ENCODE results near the gene POLR2A.

POLR2A gene

GRCh38 chr17:7512824-7513540 lies 28.8 kb downstream of the POLR2A start:
- no peak overlapping the region for H3K4me3 ChIP-seq (ENCODE audit: low read depth, low read length)
- no peaks in the 10 kb centered on the region for H3K4me1 ChIP-seq (ENCODE audit: control insufficient read depth, insufficient read depth, low read length)
- no peak overlapping the region for H3K27ac ChIP-seq (ENCODE audit: extremely low read depth, low read depth, low read length)
- H3K36me3 ChIP-seq (ENCODE audit: control insufficient read depth in 2 of 2, insufficient read depth in 1 of 2, low read length in 2 of 2) = peaks cover 61 to 73% of the 10 kb centered on the region in 2 experiments
- TF ChIP-seq EGR2 (tag by site-specific recombination; IDR thresholded peaks at IDR 0.05; ENCODE audit: low read depth) (peak; percentile 97), ZNF394 (tag by site-specific recombination; IDR thresholded peaks at IDR 0.05; ENCODE audit: borderline replicate concordance) (peak; percentile 99), ZFHX2 (tag by site-specific recombination; conservative IDR thresholded peaks at IDR 0.05) (peak; percentile 91), ZNF16 (tag by site-specific recombination; IDR thresholded peaks at IDR 0.05; ENCODE audit: low read depth) (no peak)
- no peaks in the 10 kb centered on the region for H3K9me3 ChIP-seq (ENCODE audit: control insufficient read depth, insufficient read depth, low read depth, low read length)
- ChIA-PET POLR2A (interaction anchor here (0.6 to 1.7 kb wide), 6 partner anchors 10 to 192 kb away, joined by 3 to 6 read pairs (median 4); partner anchors contain the start of genes EFNB3 and POLR2A), CTCF (interaction anchor here (0.5 to 4.9 kb wide), 11 partner anchors 10 to 970 kb away, joined by 3 to 112 read pairs (median 3); partner anchors contain the start of genes SENP3, SLC2A4 and TNFSF13)

DNA sequence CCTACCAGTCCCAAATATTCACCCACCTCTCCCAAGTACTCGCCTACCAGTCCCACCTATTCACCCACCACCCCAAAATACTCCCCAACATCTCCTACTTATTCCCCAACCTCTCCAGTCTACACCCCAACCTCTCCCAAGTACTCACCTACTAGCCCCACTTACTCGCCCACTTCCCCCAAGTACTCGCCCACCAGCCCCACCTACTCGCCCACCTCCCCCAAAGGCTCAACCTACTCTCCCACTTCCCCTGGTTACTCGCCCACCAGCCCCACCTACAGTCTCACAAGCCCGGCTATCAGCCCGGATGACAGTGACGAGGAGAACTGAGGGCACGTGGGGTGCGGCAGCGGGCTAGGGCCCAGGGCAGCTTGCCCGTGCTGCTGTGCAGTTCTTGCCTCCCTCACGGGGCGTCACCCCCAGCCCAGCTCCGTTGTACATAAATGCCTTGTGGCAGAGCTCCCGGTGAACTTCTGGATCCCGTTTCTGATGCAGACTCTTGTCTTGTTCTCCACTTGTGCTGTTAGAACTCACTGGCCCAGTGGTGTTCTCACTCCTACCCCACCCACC lies 29.8 kb downstream of the POLR2A start:
- no peak overlapping the region for H3K4me3 ChIP-seq (ENCODE audit: low read depth, low read length)
- no peaks in the 10 kb centered on the region for H3K4me1 ChIP-seq (ENCODE audit: control insufficient read depth, insufficient read depth, low read length)
- ChIA-PET POLR2A (interaction anchor here (0.9 to 1.4 kb wide), 4 partner anchors 19 to 60 kb away, joined by 3 to 5 read pairs (median 3); no protein-coding TSS in a partner anchor), CTCF (interaction anchor here (0.6 to 4.9 kb wide), 31 partner anchors 9 to 469 kb away, joined by 3 to 112 read pairs (median 6); partner anchors contain the start of genes SENP3, TMEM95, TNFSF13 and TP53)
- TF ChIP-seq ZNF777 (tag by site-specific recombination; IDR thresholded peaks at IDR 0.05; ENCODE audit: borderline replicate concordance) = no peak
- TF ChIP-seq ZNF692 (tag by site-specific recombination; IDR thresholded peaks at IDR 0.05) = no peak
- TF ChIP-seq ZNF518A (tag by site-specific recombination; conservative IDR thresholded peaks at IDR 0.05; ENCODE audit: low read depth) = no peak
- TF ChIP-seq ZNF561 (tag by site-specific recombination; IDR thresholded peaks at IDR 0.05; ENCODE audit: borderline replicate concordance) = no peak
- TF ChIP-seq ZNF138 (tag by site-specific recombination; IDR thresholded peaks at IDR 0.05; ENCODE audit: borderline replicate concordance) = no peak
- TF ChIP-seq SP2 (tag by site-specific recombination; IDR thresholded peaks at IDR 0.05) = 0 out of 2 replicates have a peak, but pooled peaks have one; percentile 5
- TF ChIP-seq ZNF560 (tag by site-specific recombination; IDR thresholded peaks at IDR 0.05; ENCODE audit: borderline replicate concordance) = no peak
- no peak for TF ChIP-seq ZNF701 (tag by site-specific recombination; IDR thresholded peaks at IDR 0.05)
- TF ChIP-seq ZNF629 (tag by site-specific recombination; IDR thresholded peaks at IDR 0.05) = no peak
- TF ChIP-seq EGR2 (tag by site-specific recombination; IDR thresholded peaks at IDR 0.05; ENCODE audit: low read depth) = peak; percentile 99
- TF ChIP-seq ZFHX2 (tag by site-specific recombination; conservative IDR thresholded peaks at IDR 0.05) = peak; percentile 99
- TF ChIP-seq GFI1B (tag by site-specific recombination; IDR thresholded peaks at IDR 0.05) = no peak
- TF ChIP-seq ZNF335 (tag by site-specific recombination; conservative IDR thresholded peaks at IDR 0.05) = no peak
- TF ChIP-seq ZNF639 (tag by site-specific recombination; IDR thresholded peaks at IDR 0.05) = no peak
- no peaks in the 10 kb centered on the region for H3K9me3 ChIP-seq (ENCODE audit: control insufficient read depth, insufficient read depth, low read depth, low read length)
- H3K27ac ChIP-seq (ENCODE audit: extremely low read depth, low read depth, low read length) = peak overlapping the region; percentile 37; the same call in 1 of the 2 replicates
- peaks cover 55 to 64% of the 10 kb centered on the region in 2 experiments for H3K36me3 ChIP-seq (ENCODE audit: control insufficient read depth in 2 of 2, insufficient read depth in 1 of 2, low read length in 2 of 2)

Data from HEK293 (cell line).